DMS114 treated with DMSO at 0.1 percent for 48 hours (cell line): ENCODE results near the gene TCFL5.
A peak's percentile ranks its signal among the peaks of the same experiment; 100 is the strongest.

Experiments used
- DNase-seq: peaks from one replicate; lab custom pipeline; 2025; ENCODE audit not compliant: unreplicated experiment; lab: John Stamatoyannopoulos, UW

Gene TCFL5

DNA sequence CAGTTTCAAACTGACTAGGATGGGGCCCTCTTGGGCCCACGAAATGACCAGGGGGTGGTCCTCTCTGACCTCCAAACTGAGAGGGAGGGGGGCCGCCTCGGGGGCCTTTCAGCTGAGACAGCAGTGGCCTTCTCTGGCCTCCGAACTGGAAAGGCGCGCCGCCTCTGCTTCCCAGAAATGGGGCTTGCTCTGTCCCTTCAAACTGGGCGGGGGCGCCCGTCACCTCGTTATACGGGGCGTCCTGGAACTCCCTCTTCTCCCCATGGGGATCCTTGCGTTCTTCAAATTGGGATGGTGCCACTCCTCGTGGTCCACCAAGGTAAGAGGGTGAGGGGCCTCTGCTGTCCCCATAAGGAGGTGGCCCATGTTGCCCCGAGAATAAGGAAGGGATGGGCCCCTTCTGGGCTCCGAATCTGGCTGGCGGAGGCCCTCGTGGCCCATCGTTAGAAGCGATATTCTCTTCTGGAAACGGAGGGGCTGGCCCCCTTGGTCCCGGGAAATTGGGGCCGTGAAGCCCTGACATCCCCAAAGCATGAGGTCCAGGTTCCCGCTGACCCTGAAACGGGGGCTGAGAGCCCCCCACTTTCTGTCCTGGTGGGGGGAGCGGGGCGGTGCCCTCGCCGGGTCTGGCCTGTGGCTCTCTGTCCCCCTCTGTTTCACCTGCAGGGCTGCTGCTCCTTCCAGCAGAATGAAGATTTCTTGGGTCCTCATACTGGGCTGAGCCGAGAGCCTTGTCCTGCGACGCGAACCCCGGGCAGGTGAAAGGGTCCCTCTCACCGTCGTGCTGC is 18.7 kb upstream of the TCFL5 start:
- DNase-seq, result no peak

DNA sequence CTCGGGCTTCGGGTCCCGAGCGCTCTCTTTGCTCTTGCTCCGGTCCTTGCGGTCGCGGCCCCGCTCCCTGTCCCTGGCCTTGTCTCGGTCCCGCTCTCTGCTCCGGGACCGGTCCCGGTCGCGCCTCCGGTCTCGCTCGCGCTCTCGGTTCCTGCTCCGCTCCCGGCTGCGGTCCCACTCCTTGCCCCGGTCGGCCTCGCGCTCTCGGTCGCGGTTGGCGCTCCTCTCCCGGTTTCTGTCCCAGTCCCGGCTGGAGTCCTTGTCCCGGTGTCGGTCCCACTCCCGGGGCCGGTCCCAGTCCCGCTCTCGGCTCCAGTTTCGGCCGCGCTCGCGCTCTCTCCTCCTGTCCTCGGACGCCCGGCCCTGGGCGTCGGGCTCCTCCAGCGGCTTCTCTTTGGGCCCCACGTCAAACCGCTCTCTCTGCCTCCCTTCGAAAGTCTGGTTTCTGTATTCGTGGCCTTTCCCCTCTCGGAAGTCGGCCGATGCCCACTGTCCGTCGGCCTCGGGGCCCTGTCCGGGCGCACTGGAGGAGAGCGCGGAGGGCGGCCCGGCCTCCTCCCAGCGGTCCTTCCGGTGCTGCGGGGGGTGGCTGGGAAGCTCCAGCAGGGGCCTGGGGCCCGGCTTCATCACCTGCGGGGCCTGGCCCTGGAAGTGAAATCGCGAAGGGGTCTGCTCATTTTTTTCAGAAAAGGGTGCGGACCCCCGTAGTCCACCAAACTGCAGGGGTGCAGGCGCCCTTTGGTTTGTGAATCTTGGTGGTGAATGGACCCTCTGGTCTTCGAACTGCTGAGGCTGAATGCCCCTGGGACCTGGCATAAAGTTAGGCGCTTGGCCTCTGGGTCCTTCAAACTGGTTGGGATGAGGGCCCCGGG is 17.9 kb upstream of the TCFL5 start:
- no peak for DNase-seq

DNA sequence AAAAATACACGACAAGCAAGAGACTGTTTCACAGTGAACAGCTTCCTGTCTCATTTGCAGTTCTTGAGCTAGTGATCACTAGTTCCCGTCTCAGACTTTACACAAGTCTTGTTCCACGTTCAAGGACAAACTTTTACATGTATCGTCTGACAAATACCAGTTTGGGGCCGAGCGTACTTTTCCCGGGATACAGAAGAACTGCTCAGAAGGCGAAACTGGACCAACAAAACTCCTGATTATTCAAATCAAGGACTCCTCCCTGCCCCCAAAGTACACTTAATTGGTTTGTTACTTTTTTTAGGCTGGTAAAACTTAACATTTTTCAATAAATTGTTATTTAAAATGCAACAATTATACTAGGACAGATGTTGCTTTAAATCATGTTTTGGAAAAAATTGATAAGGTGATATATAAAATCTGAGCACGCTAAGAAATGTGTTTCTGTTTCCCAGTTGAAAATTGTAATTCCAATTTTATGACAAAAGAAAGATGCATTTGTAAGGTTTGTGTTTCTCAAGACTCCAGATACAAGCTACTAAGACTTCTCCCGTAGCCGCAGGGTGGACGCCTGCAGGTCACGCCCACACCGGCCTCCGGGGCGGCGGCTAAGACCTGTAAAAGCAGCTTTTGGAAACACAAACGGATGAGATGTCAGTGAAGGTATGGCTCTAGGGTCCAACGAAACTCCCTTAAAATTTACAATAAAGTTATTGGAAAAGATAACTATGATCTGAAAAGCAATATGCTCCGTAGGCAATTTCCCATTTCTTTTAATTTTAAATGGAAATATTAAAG is 16.8 kb upstream of the TCFL5 start:
- DNase-seq, result no peak

DNA sequence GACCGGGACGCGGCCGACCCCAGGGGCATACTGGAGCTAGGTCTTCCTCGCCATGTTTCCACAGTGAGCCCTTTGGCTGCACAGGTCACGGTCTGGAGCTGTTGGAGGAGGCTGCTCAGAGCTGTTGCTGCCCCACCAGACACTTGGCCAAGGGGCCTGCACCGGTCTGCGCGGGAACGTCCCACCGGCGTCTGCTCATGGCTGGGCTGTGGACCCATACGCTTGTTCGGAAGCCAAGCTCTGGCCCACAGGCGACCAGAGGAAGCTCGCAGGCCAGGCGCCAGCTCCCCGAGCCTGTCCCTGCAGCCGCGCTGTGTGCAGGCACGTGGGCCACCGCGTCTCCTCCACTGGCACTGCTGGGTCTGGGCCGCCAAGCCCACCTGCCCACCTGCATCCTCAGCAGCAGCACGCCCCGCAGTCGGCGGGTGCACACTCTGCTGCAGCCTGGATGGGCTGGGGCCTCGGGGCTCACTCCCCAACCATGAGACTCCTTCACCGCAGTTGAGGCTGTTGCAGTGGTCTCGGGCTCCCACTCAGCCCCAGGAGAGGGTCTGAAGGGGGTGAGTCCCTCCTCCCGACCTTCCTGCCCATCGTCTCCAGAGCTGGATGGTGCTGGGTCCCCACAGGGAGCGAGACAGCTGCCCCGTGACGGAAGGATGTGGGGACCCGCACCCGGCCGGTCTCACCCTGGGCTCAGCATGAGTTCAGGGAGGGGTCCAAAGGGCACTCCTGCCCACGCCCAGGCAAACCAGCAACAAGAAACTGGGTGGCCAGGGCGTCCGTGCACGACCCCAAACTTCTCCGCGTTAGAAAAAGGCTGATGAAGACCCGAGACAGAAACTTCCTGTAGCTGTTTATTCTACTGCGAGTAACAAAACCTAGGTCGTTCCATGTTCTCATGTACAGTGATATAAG is 15.5 kb upstream of the TCFL5 start:
- DNase-seq, result no peak

DNA sequence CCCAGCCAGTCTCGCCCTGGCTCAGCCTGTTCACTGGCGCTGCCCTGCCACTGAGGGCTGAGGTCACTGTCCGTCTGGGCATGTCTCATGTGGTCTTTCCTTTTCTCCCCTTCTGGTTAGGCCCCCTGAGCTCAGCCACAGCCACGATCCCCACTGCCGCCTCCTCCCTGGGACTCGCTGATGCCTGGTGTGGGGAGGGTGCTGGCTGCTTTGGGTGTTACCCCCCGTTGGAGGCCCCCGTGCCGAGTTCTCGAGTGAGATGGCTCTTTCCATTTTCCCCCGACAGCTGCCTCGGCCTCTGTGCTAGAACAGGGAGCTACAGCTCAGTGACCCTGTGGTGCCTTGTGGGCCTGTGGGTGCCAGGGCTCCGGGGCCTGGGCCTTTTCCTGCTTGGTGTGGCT is 14.9 kb upstream of the TCFL5 start:
- DNase-seq, result no peak

DNA sequence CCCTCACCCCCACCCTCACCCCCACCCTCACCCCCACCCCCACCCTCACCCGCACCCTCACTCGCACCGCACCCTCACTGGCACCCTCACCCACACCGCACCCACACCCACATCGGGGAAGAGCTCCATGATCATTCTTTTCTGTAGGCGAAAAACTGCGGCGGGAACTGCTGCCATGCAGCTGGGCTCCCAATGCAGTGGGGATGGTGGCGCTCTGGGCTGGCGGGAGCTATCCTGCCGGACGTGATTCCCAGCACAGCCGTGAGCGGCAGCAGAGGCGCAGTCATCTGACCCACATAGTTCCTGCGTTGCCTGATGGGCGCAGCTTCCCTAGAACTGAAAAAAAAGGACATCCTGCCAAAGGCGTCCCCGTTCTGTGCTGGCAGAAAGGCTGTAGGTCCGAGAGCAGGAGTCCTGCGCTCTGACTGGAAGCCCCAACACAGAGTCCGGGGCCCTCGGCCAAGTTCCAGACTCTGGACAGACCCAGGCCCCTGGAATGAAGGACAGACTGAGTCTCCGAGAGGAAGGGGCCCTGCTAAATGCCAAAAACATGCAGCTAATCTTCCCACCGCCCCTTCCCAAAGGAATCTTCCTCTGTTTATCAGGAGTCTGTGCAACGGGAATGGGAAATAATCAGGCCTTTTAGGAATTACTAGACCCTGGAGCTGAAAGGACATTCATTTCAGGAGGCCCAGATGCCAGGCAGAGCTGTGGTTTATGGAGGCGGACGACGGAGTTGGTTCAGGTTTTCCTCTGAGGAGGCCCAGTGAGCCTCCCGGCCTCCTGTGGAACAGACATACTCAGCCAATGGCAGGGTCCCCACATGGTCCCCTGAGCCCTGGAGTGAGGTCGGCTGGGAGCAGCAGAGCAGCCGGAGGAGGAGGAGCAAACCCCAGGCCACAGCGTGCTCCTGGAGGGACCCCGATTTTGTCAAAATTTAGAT is 14.1 kb upstream of the TCFL5 start:
- DNase-seq, result no peak

DNA sequence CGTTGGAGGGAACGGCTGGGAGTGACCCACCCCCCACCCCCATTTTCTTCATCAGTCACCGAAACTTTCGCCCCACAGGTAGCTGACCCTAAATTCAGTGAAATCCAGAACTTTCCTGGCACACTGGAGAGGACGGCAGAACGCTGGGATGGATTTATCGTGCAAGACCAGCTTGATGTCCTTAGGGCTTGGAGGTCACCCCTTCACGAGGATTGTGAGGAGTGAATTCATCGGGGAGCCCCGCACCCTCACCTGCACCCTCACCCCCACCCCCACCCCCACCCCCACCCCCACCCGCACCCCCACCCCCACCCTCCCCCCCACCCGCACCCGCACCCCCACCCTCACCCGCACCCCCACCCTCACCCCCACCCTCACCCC is 13.3 kb upstream of the TCFL5 start:
- no peak for DNase-seq

DNA sequence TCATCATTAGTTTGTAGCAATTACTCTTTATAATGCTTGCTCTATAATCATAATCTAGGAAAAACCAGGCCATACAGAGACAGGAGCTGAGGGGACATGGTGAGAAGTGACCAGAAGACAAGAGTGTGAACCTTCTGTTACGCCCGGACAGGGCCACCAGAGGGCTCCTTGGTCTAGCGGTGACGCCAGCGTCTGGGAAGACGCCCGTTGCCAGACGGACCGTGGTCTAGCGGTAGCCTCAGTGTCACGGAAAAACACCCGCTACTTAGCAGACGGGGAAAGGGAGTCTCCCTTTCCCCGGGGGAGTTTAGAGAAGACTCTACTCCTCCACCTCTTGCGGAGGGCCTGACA is 12.0 kb upstream of the TCFL5 start:
- DNase-seq, result peak; percentile 27

DNA sequence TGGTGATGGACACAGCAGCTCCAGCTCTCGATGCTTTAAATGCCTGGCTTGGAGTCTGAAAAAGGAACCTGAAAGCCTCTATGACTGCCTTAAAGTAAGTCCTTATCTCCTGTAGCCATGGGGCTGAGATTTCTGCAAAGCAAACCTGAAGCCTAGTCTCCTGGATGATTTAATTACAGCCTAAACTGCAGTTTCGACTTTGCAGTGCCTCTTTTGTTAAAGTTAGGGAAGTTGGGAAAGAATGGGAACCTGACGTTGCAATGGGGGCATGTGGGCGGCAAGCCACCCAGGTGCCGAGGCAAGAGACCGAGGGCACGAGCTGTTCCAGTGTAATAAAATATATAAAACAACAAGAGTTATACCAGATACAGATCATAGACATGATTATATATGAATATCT is 11.7 kb upstream of the TCFL5 start:
- DNase-seq, result no peak

DNA sequence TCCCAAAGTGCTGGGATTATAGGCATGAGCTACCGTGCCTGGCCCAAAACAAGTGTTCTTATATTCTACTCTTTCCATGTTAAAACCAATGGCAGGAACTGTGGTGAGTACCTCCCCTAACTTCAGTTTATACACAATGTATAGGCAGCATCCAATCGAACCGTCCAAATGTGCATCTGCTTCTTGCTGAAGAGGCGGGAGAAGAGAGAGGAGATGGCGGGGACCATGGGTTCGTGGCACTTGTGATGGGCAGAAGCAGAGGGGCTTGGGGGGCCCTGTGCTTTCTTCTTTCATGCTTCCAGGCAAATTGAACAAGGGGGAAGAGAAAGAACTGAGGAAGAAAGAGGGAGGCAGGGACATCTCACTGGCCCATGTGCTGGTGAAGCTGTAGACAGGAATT is 11.2 kb upstream of the TCFL5 start:
- DNase-seq, result no peak

DNA sequence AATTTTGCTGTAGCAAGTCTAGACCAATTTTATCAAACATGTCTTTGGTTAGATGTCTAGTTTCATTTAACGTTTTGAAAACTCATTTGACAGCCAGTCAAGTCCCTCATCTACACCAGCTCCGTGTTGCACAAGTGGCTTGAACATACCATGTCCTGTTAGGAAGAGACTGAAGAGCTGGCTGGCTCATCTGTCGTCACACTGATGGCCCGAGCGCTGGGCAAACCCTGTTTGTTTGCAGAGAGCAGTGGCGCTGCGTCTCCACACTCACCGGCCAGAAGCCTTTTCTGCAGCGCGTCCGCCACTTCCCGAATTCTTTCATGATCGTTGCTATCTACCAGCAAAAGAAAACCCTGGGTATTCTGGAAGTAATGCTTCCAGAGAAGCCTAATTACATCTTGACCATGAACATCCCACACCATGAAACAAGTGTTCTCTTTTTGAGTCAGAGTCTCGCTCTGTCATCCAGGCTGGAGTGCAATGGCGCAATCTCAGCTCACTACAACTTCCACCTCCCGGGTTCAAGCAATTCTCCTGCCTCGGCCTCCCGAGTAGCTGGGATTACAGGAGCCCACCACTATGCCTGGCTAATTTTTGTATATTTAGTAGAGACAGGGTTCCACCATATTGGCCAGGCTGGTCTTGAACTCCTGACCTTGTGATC is 10.7 kb upstream of the TCFL5 start:
- DNase-seq, result no peak

DNA sequence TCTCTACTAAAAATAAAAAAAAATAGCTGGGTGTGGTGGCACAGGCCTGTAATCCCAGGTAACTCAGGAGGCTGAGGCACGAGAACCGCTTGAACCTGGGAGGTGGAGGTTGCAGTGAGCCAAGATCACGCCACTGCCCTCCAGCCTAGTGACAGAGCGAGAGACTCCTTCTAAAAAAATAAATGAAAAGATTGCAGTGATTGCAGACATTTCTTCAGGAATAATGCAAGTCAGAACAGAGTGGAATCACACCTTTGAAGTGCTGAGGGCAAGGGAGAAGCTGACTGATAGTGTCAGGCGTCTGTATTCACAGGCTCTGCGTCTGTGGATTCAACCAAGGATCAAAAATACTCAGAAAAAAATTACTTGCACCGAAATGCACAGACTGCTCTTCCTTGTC is 2.6 kb upstream of the TCFL5 start:
- DNase-seq, result no peak

DNA sequence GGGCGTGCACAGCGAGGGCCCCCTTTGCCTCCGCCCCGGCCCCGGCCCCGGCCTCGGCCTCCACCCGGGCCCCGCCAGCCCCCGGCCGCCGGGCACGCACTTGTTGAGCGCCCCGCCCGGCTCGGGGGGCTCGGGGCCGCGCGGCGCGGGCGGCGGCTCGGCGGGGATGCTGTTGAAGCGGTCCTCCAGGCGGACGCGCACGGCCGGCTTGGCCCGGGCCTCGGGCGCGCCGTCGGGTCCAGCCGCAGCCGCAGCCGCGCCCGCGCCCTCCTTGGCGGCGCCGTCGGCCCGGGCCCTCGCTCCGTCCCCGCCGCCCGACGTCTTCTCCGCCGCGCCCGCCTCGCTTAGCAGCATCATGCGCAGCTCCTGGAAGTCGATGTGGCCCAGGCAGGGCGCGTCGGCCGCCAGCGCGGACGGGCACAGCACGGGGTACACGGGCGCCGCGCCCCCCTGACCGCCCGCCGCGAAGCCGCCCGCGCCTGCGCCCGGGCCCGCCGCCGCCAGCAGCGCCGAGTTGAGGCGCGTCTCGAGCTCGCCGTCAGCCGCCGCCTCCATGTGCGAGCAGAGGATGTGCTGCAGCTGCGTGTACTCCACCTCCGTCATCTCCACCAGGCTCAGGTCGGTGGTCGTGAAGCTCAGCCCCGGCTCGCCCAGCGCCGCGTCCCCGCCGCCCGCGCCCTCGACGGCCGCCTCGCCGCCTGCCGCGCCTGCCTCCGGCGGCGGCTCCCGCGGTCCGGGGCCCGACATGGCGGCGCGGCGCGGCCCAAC is 514 bp downstream of the TCFL5 start:
- DNase-seq, result no peak

DNA sequence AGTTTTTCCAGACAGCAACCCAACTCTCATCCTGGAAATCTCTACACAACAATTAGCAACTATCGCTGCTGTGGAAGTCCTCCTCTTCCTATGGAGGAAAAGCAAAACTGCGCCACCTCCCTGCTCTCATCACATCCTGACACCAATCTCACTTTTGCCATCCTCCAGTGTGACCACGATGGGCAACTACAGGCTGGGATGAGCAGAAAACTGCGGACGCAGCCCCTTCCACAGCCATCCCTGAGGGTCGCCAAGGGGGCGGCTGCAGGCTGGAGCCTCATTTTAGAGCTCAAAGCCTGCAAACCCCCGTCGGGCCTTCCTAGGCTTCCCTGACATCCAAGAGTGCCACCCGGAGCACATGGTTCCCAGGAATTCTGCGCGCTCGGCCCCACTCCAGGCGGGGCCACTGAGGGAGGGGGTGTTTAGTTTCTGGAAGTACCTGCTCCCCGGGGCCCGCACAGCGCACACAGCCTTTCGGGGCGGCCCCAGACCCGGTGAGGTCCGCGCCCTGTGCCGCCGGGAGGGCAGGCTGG is 1.2 kb downstream of the TCFL5 start:
- DNase-seq, result peak; percentile 24

DNA sequence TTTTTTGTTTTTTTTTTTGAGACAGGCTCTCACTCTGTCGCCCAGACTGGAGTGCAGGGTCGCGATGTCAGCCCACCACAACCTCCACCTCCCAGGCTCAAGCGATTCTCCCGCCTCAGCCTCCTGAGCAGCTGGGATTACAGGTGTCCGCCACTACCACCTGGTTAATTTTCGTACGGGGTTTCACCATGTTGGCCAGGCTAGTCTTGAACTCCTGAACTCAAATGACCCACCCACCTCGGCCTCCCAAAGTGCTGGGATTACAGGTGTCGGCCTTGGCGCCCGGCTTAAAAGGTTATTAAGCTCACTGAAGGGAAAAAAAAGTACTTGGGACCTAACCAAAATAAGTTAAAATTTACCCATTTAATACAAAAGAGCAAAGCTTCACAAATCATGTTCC is 1.9 kb downstream of the TCFL5 start:
- DNase-seq, result no peak

DNA sequence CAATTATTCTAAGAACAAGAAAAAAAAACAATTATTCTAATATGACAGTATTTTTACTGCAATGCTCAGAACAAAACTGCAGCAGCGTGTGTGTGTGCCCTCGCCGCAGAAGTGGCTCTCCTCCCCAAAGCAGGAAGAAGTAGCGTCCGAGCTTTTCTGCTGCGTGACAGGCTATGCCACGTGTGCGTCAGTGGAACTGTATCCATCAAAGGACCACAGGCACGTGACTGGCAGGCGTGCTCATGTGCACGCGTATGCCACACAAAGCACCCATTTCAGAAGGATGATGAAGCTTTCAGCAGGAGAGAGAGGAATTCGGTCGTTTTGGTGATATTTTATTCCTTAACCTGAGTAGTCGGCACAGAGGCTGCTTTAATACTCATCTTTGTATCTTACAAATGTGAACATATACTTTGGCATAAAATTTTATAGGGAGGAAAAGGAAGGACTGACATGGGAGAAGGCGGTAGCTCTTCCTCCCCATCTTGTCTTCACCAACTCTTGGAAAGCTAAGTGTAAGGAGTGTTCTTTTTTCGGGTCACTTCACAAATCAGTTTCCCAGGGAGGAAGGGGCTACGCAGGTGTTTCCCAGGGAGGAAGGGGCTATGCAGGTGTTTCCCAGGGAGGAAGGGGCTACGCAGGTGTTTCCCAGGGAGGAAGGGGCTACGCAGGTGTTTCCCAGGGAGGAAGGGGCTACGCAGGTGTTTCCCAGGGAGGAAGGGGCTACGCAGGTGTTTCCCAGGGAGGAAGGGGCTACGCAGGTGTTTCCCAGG is 3.4 kb downstream of the TCFL5 start:
- DNase-seq, result no peak

DNA sequence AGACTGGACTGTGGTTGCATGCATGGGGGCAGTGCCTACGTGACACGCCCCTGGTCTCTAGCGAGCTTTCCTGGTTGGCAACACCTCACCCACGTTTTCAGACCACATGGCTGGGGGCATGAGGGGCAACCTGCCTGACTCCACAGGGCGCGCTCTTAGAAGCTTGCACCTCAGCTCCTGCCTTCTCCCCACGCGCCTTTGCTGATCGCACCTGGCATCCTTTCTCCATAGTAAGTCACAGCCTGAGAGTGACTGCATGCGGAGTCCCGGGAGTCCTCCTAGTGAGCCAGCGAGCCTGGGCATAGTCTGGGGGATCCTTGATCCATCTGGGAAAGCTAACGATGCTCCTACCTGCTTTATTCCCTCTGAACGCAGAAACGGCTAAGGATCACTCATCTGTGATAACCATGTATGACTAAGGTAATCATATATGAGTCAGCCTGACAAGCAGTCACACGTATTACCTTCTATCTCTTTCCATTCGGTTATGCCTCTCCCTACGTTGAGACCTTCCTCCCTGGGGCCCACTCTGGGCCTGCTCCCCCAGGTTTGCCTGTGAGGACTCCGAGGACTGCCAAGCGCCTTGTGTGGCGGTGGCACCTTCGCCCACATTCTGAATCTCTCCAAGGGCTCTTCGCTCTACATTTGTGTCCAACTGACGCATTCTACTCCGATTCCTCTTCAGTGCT is 4.5 kb downstream of the TCFL5 start:
- DNase-seq, result no peak
